Endodermal cell (in vitro differentiated cells): Measurements from ENCODE around the gene ATR. TPM values are rescaled to one million over a fixed set of nuclear protein-coding genes. Genes with fewer than 3 reads are reported as not detected.
A peak's percentile ranks its signal among the peaks of the same experiment; 100 is the strongest.

ENCODE experiments used
- DNase-seq: peaks from one replicate; pipeline ENCODE4 v3.0.0-alpha.2; 2017
- H3K27ac ChIP-seq: 2 replicates; pipeline ENCODE4 v1.5.1; 2013; ENCODE audit warnings: mild to moderate bottlenecking, low read depth, low read length, moderate library complexity
- H3K27me3 ChIP-seq: 2 replicates; pipeline ENCODE4 v1.6.1; 2013; ENCODE audit warnings: mild to moderate bottlenecking, low read length, moderate library complexity; ENCODE audit not compliant: insufficient read depth, control insufficient read depth, poor library complexity, severe bottlenecking
- H3K36me3 ChIP-seq: 2 replicates; pipeline ENCODE4 v1.7.0; 2013; ENCODE audit warnings: mild to moderate bottlenecking, low read length, moderate library complexity; ENCODE audit not compliant: control insufficient read depth, insufficient read depth
- H3K4me1 ChIP-seq: one replicate; pipeline ENCODE4 v1.7.0; 2013; ENCODE audit warnings: low read length; ENCODE audit not compliant: control insufficient read depth, insufficient read depth
- H3K4me3 ChIP-seq: 2 replicates; pipeline ENCODE4 v1.5.1; 2013; ENCODE audit warnings: mild to moderate bottlenecking, low read length, moderate library complexity
- H3K9ac ChIP-seq: 2 replicates; pipeline ENCODE4 v1.6.1; 2013; ENCODE audit warnings: mild to moderate bottlenecking, low read length, moderate library complexity; ENCODE audit not compliant: poor library complexity, severe bottlenecking; ENCODE audit errors: extremely low read depth
- H3K9me3 ChIP-seq: 2 replicates; pipeline ENCODE4 v1.6.1; 2013; ENCODE audit warnings: mild to moderate bottlenecking, low read length, moderate library complexity; ENCODE audit not compliant: control insufficient read depth
- H3K27ac Mint-ChIP-seq: 2 replicates; pipeline ENCODE4 v1.8.0; 2020; ENCODE audit warnings: mixed read lengths
- H3K27me3 Mint-ChIP-seq: 2 replicates; pipeline ENCODE4 v1.8.0; 2021; ENCODE audit warnings: mild to moderate bottlenecking, mixed read lengths; ENCODE audit not compliant: insufficient read depth
- H3K36me3 Mint-ChIP-seq: 2 replicates; pipeline ENCODE4 v1.8.0; 2020; ENCODE audit warnings: low read depth, mixed read lengths
- H3K4me1 Mint-ChIP-seq: 2 replicates; pipeline ENCODE4 v1.8.0; 2020; ENCODE audit warnings: mixed read lengths
- H3K4me3 Mint-ChIP-seq: 2 replicates; pipeline ENCODE4 v1.8.0; 2020; ENCODE audit warnings: mild to moderate bottlenecking, moderate library complexity, mixed read lengths
- H3K9me3 Mint-ChIP-seq: 2 replicates; pipeline ENCODE4 v1.8.0; 2020; ENCODE audit warnings: mild to moderate bottlenecking, mixed read lengths
- WGBS, 2 experiments: methylation state at CpG; one replicate each; pipeline versions ENCODE4 v1.1.5 to v1.1.7; 2013; ENCODE audit warnings: missing lambda C conversion rate in 2 of 2, mixed read lengths in 1 of 2; ENCODE audit not compliant: insufficient coverage in 1 of 2, insufficient read length in 1 of 2; 5-methylcytosine and 5-hydroxymethylcytosine counted together
- total RNA-seq, 2 donors: library from RNA; stranded (reverse); fragmentation: NEBNext Ultra II Directional in 1 of 2; extraction: Animal tissue kit (Norgen Biotek cat#: 25700) in 1 of 2; gene quantifications; 2 replicates in 1 of 2; 3 replicates in 1 of 2; pipeline ENCODE4 v1.2.1, GENCODE V29; 2021
- TF ChIP-seq, protein P1 (sequence below): fragments of 200-600 bp; sonication (generic); conservative IDR thresholded peaks from 2 replicates; pipeline ENCODE4 v1.5.0; 2021; ENCODE audit warnings: antibody characterized with exemption, mild to moderate bottlenecking

ATR gene
- total RNA-seq, 2 donors from 2014 or later: 18.4 to 32.9 TPM

DNA sequence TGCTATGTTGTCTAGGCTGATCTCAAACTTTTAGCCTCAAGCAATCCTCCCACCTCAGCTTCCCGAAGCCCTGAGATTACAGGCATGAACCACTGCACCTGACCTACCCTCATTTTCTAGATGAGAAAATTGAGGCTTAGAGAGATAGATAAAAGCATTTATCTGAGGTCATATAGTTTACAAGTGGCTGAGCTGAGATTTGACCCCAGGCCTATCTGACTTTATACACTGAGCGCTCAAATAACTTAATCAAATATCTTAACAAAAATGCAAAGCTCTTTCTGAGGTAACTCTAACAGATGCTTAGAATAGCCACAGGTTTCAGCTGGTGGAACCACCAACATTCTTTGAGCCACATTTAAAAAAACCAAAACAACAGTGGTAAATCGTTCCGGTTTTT, 23.2 kb upstream of the ATR start:
- Mint-ChIP-seq H3K27ac (no peak overlapping the region), H3K27me3 (peaks cover 6% of the 10 kb centered on the region), H3K4me3 (no peak overlapping the region), H3K9me3 (no peaks in the 10 kb centered on the region), H3K36me3 (peaks cover 2% of the 10 kb centered on the region), H3K4me1 (peaks cover 12% of the 10 kb centered on the region)
- Histone ChIP-seq H3K27me3 (no peaks in the 10 kb centered on the region), H3K4me1 (no peaks in the 10 kb centered on the region), H3K4me3 (no peak overlapping the region), H3K27ac (no peak overlapping the region), H3K9me3 (no peaks in the 10 kb centered on the region), H3K9ac (no peak overlapping the region), H3K36me3 (no peaks in the 10 kb centered on the region)
- DNase-seq: no peak
- TF ChIP-seq, protein P1, sequence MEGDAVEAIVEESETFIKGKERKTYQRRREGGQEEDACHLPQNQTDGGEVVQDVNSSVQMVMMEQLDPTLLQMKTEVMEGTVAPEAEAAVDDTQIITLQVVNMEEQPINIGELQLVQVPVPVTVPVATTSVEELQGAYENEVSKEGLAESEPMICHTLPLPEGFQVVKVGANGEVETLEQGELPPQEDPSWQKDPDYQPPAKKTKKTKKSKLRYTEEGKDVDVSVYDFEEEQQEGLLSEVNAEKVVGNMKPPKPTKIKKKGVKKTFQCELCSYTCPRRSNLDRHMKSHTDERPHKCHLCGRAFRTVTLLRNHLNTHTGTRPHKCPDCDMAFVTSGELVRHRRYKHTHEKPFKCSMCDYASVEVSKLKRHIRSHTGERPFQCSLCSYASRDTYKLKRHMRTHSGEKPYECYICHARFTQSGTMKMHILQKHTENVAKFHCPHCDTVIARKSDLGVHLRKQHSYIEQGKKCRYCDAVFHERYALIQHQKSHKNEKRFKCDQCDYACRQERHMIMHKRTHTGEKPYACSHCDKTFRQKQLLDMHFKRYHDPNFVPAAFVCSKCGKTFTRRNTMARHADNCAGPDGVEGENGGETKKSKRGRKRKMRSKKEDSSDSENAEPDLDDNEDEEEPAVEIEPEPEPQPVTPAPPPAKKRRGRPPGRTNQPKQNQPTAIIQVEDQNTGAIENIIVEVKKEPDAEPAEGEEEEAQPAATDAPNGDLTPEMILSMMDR: no peak
- WGBS, 2 experiments: 89 to 100% methylated on average over 3 to 4 of the region's 4 CpGs

DNA sequence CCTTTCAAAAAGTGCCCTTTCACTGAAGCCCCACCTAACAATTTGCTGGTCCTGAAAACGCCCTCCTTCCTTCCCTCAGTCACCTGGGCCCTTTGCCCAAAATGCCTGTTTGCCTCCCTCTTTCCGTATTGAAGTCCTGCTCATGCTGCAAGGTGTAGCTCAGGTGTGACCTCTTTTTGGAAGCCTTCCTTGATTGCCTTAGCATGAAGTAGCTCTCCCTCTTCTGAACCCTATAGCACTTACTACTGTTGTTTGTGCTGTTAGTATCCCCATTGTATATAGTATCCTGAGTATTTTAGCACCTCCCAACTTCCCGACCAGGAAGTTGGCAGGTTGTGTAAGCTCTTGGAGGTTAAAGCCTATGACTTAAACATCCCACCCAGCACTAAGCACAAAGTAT, 19.4 kb upstream of the ATR start:
- 73 to 75% methylated on average over 1 to 2 of the region's 3 CpGs for WGBS, 2 experiments
- H3K9me3 ChIP-seq: no peaks in the 10 kb centered on the region
- TF ChIP-seq, protein P1: no peak
- no peak overlapping the region for H3K9ac ChIP-seq
- no peak overlapping the region for H3K4me3 Mint-ChIP-seq
- DNase-seq: peak; percentile 51
- no peaks in the 10 kb centered on the region for H3K27me3 ChIP-seq
- H3K27me3 Mint-ChIP-seq: peaks cover 9% of the 10 kb centered on the region
- H3K4me1 Mint-ChIP-seq: peaks cover 16% of the 10 kb centered on the region
- H3K9me3 Mint-ChIP-seq: no peaks in the 10 kb centered on the region
- no peaks in the 10 kb centered on the region for H3K4me1 ChIP-seq
- no peak overlapping the region for H3K4me3 ChIP-seq
- no peak overlapping the region for H3K27ac ChIP-seq
- peaks cover 2% of the 10 kb centered on the region for H3K36me3 Mint-ChIP-seq
- no peak overlapping the region for H3K27ac Mint-ChIP-seq
- H3K36me3 ChIP-seq: no peaks in the 10 kb centered on the region

DNA sequence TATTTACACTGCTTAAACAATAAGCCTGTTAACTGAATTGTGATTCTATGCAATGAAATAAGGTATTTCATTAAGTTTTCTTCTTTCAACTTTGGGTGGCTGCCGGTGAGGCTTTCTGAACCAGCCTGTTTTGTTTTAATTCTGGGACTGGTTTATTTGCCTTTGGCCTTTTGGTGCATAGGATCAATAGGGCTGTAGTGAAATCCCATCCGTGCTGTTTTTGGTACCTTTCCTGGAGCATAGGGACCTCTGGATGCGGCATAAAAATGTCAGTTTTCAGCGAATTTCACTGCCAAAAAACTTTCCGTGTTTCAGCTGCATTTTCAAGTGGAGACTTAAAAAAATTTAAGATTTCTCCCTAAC, 18.2 kb upstream of the ATR start:
- WGBS, 2 experiments: 13 to 17% methylated on average over 5 of the region's 5 CpGs
- Mint-ChIP-seq H3K27ac (peak overlapping the region; percentile 72), H3K9me3 (no peaks in the 10 kb centered on the region), H3K4me1 (peaks cover 16% of the 10 kb centered on the region), H3K4me3 (peak overlapping the region; percentile 74), H3K36me3 (peaks cover 2% of the 10 kb centered on the region), H3K27me3 (peaks cover 9% of the 10 kb centered on the region)
- Histone ChIP-seq H3K36me3 (no peaks in the 10 kb centered on the region), H3K4me3 (peak overlapping the region; percentile 97), H3K9ac (peak overlapping the region; percentile 50), H3K4me1 (no peaks in the 10 kb centered on the region), H3K27me3 (no peaks in the 10 kb centered on the region), H3K9me3 (no peaks in the 10 kb centered on the region), H3K27ac (no peak overlapping the region)
- TF ChIP-seq, protein P1: no peak
- no peak for DNase-seq
